HEK293 (cell line): ENCODE measurements around the gene RSRC1.

Experiments used
- ATF2 ChIP-seq: fragments of 450-650 bp; formaldehyde crosslinking; IDR thresholded peaks from 2 replicates; pipeline ENCODE4 v1.5.1; 2016; ENCODE audit warnings: missing biosample characterization, missing genetic modification characterization, low read depth
- CTCF ChIP-seq: fragments of 450-650 bp; formaldehyde crosslinking; IDR thresholded peaks from 2 replicates; pipeline ENCODE4 v1.5.1; 2016; ENCODE audit warnings: missing biosample characterization, missing genetic modification characterization
- KLF9 ChIP-seq: fragments of 450-650 bp; formaldehyde crosslinking; IDR thresholded peaks from 2 replicates; pipeline ENCODE4 v1.5.1; 2016; ENCODE audit warnings: missing biosample characterization, missing genetic modification characterization, low read depth
- MYNN ChIP-seq: fragments of 450-650 bp; formaldehyde crosslinking; IDR thresholded peaks from 2 replicates; pipeline ENCODE4 v1.5.1; 2016; ENCODE audit warnings: missing biosample characterization, missing genetic modification characterization, borderline replicate concordance
- OVOL3 ChIP-seq: fragments of 450-650 bp; formaldehyde crosslinking; IDR thresholded peaks from 2 replicates; pipeline ENCODE4 v1.5.1; 2016; ENCODE audit warnings: missing biosample characterization, missing genetic modification characterization
- PATZ1 ChIP-seq: fragments of 450-650 bp; formaldehyde crosslinking; IDR thresholded peaks from 2 replicates; pipeline ENCODE4 v1.5.1; 2016; ENCODE audit warnings: missing biosample characterization, missing genetic modification characterization
- PRDM1 ChIP-seq: fragments of 450-650 bp; formaldehyde crosslinking; IDR thresholded peaks from 2 replicates; pipeline ENCODE4; 2016; ENCODE audit warnings: missing biosample characterization, missing genetic modification characterization
- YY1 ChIP-seq: fragments of 450-650 bp; formaldehyde crosslinking; IDR thresholded peaks from 2 replicates; pipeline ENCODE4 v1.5.1; 2018; ENCODE audit warnings: missing biosample characterization, missing genetic modification characterization
- ZBTB10 ChIP-seq: fragments of 450-650 bp; formaldehyde crosslinking; IDR thresholded peaks from 2 replicates; pipeline ENCODE4 v1.5.1; 2016; ENCODE audit warnings: missing biosample characterization, missing genetic modification characterization
- ZBTB20 ChIP-seq: fragments of 450-650 bp; formaldehyde crosslinking; IDR thresholded peaks from 2 replicates; pipeline ENCODE4 v1.5.1; 2016; ENCODE audit warnings: missing biosample characterization, missing genetic modification characterization
- ZBTB7A ChIP-seq: fragments of 450-650 bp; formaldehyde crosslinking; IDR thresholded peaks from 2 replicates; pipeline ENCODE4 v1.5.1; 2016; ENCODE audit warnings: low read depth, missing biosample characterization, missing genetic modification characterization
- ZNF112 ChIP-seq: fragments of 450-650 bp; formaldehyde crosslinking; IDR thresholded peaks from 2 replicates; pipeline ENCODE4 v1.5.0; 2017; ENCODE audit warnings: missing biosample characterization, missing genetic modification characterization
- ZNF211 ChIP-seq: fragments of 450-650 bp; formaldehyde crosslinking; IDR thresholded peaks from 2 replicates; pipeline ENCODE4 v1.5.1; 2016; ENCODE audit warnings: low read depth, missing biosample characterization, missing genetic modification characterization
- ZNF24 ChIP-seq: fragments of 450-650 bp; formaldehyde crosslinking; IDR thresholded peaks from 2 replicates; pipeline ENCODE4 v1.5.1; 2016; ENCODE audit warnings: missing biosample characterization, missing genetic modification characterization
- ZNF26 ChIP-seq: fragments of 450-650 bp; formaldehyde crosslinking; IDR thresholded peaks from 2 replicates; pipeline ENCODE4 v1.5.1; 2016; ENCODE audit warnings: missing biosample characterization, missing genetic modification characterization
- ZNF311 ChIP-seq: fragments of 450-650 bp; formaldehyde crosslinking; IDR thresholded peaks from 2 replicates; pipeline ENCODE4 v1.5.1; 2017; ENCODE audit warnings: missing biosample characterization, missing genetic modification characterization, borderline replicate concordance
- ZNF416 ChIP-seq: fragments of 450-650 bp; formaldehyde crosslinking; IDR thresholded peaks from 2 replicates; pipeline ENCODE4 v1.5.1; 2016; ENCODE audit warnings: missing biosample characterization, missing genetic modification characterization
- ZNF426 ChIP-seq: fragments of 450-650 bp; formaldehyde crosslinking; IDR thresholded peaks from 2 replicates; pipeline ENCODE4 v1.5.1; 2017; ENCODE audit warnings: missing biosample characterization, missing genetic modification characterization, mild to moderate bottlenecking, inconsistent platforms, moderate library complexity
- ZNF48 ChIP-seq: fragments of 450-650 bp; formaldehyde crosslinking; IDR thresholded peaks from 2 replicates; pipeline ENCODE4 v1.5.1; 2016; ENCODE audit warnings: missing biosample characterization, missing genetic modification characterization
- ZNF510 ChIP-seq: fragments of 450-650 bp; formaldehyde crosslinking; IDR thresholded peaks from 2 replicates; pipeline ENCODE4 v1.5.1; 2018; ENCODE audit warnings: mild to moderate bottlenecking, missing genetic modification characterization, missing biosample characterization; ENCODE audit not compliant: insufficient replicate concordance
- ZNF561 ChIP-seq: fragments of 450-650 bp; IDR thresholded peaks from 2 replicates; pipeline ENCODE4 v1.5.1; 2018; ENCODE audit warnings: missing biosample characterization, missing genetic modification characterization, borderline replicate concordance
- ZNF571 ChIP-seq: fragments of 450-650 bp; formaldehyde crosslinking; IDR thresholded peaks from 2 replicates; pipeline ENCODE4 v1.5.0; 2017; ENCODE audit warnings: missing biosample characterization, missing genetic modification characterization
- ZNF645 ChIP-seq: fragments of 450-650 bp; formaldehyde crosslinking; IDR thresholded peaks from 2 replicates; pipeline ENCODE4; 2016; ENCODE audit warnings: missing biosample characterization, missing genetic modification characterization
- ZNF704 ChIP-seq: fragments of 450-650 bp; formaldehyde crosslinking; IDR thresholded peaks from 2 replicates; pipeline ENCODE4 v1.5.1; 2016; ENCODE audit warnings: missing biosample characterization, missing genetic modification characterization
- ZNF707 ChIP-seq: fragments of 450-650 bp; formaldehyde crosslinking; IDR thresholded peaks from 2 replicates; pipeline ENCODE4 v1.5.1; 2016; ENCODE audit warnings: missing biosample characterization, missing genetic modification characterization
- ZNF776 ChIP-seq: fragments of 450-650 bp; formaldehyde crosslinking; IDR thresholded peaks from 2 replicates; pipeline ENCODE4 v1.5.0; 2017; ENCODE audit warnings: missing biosample characterization, missing genetic modification characterization, borderline replicate concordance
- ZNF837 ChIP-seq: fragments of 450-650 bp; formaldehyde crosslinking; IDR thresholded peaks from 2 replicates; pipeline ENCODE4 v1.5.1; 2016; ENCODE audit warnings: missing biosample characterization, missing genetic modification characterization
- ZSCAN16 ChIP-seq: fragments of 450-650 bp; formaldehyde crosslinking; IDR thresholded peaks from 2 replicates; pipeline ENCODE4 v1.5.1; 2016; ENCODE audit warnings: missing biosample characterization, missing genetic modification characterization

RSRC1 gene

GRCh38 chr3:158167737-158168557 is 58.1 kb downstream of the RSRC1 start (continued):
- TF ChIP-seq ZNF704, result no peak
- TF ChIP-seq ZNF211, result no peak
- no peak for TF ChIP-seq ZNF26 (tag by site-specific recombination)
- TF ChIP-seq ZNF776, result no peak
- no peak for TF ChIP-seq ZSCAN16 (tag by site-specific recombination)
- no peak for TF ChIP-seq KLF9 (tag by site-specific recombination)
- TF ChIP-seq ZNF311 (tag by site-specific recombination), result no peak
- no peak for TF ChIP-seq ZBTB20 (tag by site-specific recombination)
- TF ChIP-seq ZNF24 (tag by site-specific recombination), result peak; percentile 39; the same call in 1 of the 2 replicates
- no peak for TF ChIP-seq CTCF (tag by site-specific recombination)
- no peak for TF ChIP-seq ZNF416 (tag by site-specific recombination)
- TF ChIP-seq ZBTB10 (tag by site-specific recombination), result no peak
- no peak for TF ChIP-seq ZNF510 (tag by site-specific recombination)
- 0 out of 2 replicates have a peak, but pooled peaks have one; percentile 31 for TF ChIP-seq ATF2 (tag by site-specific recombination)
- no peak for TF ChIP-seq PRDM1 (tag by site-specific recombination)
- no peak for TF ChIP-seq ZNF837 (tag by site-specific recombination)
- TF ChIP-seq PATZ1, result no peak
- TF ChIP-seq ZNF645, result no peak
- no peak for TF ChIP-seq ZNF707
- TF ChIP-seq ZNF561 (tag by site-specific recombination), result no peak
- TF ChIP-seq YY1 (tag by site-specific recombination), result no peak
- TF ChIP-seq ZNF48 (tag by site-specific recombination), result no peak
- TF ChIP-seq OVOL3 (tag by site-specific recombination), result peak; percentile 61; the same call in 1 of the 2 replicates
- no peak for TF ChIP-seq ZNF571 (tag by site-specific recombination)
- peak; percentile 92 for TF ChIP-seq MYNN (tag by site-specific recombination)
- TF ChIP-seq ZNF426 (tag by site-specific recombination), result no peak
- no peak for TF ChIP-seq ZBTB7A
- TF ChIP-seq ZNF112, result no peak
